Activated CD4-positive, alpha-beta T cell treated with anti-CD3 and anti-CD28 coated beads for 4 hours (primary cell): ENCODE measurements around the gene CIDEC.
"Not testable (repeated sequence)": the region's sequence is repeated elsewhere in the genome, so short reads cannot be mapped to it uniquely, and the experiment has no call there.

Source experiments
- DNase-seq, 2 donors: peaks; one replicate each; pipeline ENCODE4 v3.0.0-alpha.2; 2020

The CIDEC gene

DNA sequence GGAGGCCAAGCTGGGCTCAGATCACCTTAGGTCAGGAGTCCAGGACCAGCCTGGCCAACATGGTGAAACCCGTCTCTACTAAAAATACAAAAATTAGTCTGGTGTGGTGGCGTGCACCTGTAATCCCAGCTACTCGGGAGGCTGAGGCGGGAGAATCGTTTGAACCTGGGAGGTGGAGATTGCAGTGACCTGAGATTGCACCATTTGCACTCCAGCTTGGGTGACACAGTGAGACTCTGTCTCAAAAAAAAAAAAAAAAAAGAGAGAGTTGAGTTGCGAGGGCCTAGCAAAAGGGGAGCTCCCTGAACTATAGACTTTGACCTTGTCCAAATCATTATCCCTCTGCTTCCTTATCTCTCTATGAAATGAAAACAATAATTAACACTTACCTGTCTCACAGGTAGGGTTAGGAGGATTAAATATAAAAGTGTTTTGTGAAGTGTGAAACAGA, 20.9 kb upstream of the CIDEC start:
- not testable (repeated sequence) for DNase-seq

- no peak for DNase-seq
Measured at GRCh38 chr3:9899289-9899791, 19.3 kb upstream of the CIDEC start.

DNA sequence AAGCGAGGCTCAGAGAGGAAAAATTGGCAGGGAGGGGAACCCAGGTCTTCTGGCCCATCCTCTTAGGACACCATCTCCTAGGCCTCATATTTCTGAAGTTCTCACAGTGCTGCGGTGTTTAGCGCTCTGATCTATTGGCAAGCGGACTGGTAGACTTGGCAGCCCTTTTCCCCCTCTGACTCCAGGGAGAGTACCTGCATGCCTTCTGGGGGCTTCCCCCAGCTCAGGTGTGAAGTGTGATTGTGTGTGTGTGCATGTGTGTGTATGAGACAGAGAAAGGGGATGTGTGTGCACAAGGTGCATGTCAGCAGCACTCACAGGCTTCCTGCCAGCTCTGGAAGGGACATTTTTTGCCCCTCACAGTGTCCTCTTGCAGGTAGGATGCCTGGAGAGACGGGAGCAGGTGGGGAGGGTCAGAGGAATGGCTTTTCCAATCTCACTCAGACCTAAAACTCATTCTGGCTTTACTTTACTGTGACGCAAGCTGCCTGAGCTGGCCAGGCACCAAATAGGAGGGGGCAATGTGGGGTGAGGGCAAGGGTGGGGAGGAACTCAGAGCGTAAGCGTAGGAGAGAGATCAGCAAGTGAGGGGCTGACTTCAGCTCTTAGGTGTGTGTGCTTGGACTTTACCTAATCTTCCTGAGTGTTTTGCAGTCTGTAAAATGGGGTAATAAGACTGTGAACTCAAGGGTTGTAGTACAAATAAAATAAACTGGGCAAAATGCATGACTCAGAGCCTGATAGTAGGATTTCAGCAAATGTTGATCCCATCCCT, 18.6 kb upstream of the CIDEC start:
- DNase-seq: no peak

DNA sequence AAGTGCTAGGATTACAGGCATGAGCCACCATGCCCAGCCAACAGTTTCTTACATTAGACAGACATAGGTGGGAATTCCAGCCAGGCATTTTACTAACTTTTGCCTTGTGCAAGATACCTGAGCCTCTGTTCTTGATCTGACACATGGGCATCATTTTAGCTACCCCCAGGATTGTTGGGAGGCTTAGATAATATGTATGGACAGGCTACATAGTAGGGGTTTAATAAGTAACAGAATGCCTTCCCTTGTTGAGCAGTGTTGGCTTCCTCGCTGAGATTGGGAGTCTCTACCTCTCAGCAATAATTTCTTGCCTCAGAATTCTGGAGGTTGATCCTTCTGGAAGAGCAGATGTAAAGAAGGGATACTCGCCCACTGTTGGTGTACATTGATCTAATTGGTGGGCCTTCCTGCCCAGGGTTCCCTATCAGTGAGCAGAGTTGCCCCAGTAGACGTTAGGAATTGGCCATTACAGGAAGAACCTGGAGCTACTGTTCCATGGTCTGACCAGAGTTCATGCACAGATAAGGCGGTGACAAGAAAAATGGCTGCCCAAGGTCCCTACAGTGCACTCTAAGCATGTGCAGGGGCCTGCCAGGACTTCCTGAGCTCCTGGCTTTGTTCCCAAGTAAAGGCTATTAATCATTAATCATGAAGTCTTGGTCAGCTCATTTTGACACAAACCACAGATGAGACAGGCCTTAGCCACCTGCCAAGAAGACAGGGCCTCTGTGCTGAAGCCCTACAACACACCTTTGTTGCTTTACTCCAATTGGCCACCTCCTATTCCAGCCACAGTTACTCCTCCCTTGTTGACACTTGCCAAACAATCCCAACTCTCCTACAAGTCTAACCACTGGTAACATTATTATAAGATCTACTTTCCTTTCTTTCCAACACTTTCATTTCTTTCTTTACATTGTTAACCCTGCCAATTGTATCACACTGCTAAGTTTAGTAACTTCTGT, 17.6 kb upstream of the CIDEC start:
- DNase-seq: no peak

DNA sequence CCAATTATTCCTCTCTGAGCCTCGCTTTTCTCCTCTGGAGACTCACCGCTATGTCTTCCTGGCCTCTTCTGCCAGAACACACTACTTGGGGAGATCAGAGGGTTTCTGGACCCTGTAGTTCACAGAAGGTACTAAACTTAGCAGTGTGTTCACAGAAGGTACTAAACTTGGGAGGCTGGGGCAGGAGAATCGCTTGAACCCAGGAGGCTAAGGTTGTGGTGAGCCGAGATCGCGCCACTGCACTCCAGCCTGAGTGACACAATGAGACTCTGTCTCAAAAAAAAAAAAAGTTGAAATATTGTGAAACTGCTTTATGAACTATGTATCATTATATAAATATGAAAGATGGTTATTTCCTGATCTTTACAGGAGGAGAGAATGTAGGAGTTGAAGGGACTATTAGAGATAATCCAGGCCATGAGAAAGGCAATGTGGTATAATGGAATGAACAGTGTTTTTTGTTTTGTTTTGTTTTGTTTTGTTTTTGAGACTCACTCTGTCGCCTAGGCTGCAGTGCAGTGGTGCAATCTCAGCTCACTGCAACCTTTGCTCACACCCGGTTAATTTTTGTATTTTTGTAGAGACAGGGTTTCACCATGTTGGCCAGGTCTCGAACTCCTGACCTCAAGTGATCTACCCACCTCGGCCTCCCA, 16.8 kb upstream of the CIDEC start:
- not testable (repeated sequence) for DNase-seq

- not testable (repeated sequence) for DNase-seq
Measured at GRCh38 chr3:9895715-9896114, 15.7 kb upstream of the CIDEC start.

GRCh38 chr3:9893739-9894138, 13.7 kb upstream of the CIDEC start:
- DNase-seq: no peak

GRCh38 chr3:9891072-9891622, 11.1 kb upstream of the CIDEC start:
- DNase-seq: no peak

GRCh38 chr3:9890249-9891071, 10.4 kb upstream of the CIDEC start, which contains the start of gene JAGN1:
Gene JAGN1, plus strand, starts transcription at chr3:9890610. Its CDS starts 113 bp downstream, at chr3:9890723.
- DNase-seq: peak; percentile 91 to 95

GRCh38 chr3:9889405-9889804, 9.4 kb upstream of the CIDEC start:
- no peak for DNase-seq

DNA sequence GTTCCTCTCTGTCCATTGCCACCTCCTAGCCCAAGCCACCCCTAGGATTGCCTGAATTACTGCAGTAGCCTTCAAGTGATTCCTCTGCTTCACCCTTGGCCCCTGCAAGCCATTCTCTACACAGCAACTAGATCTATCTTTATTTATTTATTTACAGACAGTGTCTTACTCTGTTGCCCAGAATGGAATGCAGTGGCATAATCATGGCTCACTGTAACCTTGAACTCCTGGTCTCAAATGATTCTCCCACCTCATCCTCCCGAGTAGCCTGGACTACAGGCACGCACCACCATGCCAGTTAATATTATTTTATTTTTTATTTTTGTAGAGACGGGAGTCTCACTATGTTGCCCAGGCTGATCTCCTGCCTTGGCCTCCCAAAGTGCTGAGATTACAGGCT, 8.5 kb upstream of the CIDEC start:
- DNase-seq: no peak

DNA sequence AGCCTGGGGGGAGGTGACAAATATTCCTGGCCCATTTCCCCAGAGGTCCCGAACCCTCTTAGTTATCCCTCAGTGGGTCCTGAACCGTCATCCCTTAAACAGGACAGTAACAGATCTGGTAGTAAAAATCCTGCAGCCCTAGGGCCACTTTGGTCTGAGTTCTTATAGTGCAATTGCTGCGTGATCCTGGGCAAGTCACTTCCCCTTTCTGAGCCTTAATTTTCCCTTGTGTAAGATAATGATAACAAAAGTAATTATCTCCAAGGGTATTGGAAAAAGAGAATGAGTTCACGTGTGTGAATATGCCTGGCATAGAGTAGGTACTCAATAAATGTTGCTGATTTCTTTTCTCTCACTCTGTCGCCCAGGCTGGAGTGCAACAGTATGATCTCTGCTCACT, 7.4 kb upstream of the CIDEC start:
- no peak for DNase-seq

DNA sequence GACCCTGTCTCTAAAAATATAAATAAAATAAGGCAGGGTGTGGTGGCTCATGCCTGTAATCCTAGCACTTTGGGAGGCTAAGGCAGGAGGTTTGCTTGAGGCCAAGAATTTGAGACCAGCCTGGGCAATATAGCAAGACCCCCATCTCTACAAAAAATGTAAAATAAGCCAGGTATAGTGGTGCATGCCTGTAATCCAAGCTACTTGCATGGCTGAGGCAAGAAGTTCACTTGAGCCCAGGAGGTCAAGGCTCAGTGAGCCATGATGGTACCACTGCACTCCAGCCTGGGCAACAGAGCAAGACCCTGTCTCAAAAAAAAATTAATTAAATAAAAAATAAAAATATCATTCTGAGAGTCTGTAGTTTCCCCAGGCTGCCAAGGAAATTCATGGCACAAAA, 6.3 kb upstream of the CIDEC start:
- DNase-seq: no peak

DNA sequence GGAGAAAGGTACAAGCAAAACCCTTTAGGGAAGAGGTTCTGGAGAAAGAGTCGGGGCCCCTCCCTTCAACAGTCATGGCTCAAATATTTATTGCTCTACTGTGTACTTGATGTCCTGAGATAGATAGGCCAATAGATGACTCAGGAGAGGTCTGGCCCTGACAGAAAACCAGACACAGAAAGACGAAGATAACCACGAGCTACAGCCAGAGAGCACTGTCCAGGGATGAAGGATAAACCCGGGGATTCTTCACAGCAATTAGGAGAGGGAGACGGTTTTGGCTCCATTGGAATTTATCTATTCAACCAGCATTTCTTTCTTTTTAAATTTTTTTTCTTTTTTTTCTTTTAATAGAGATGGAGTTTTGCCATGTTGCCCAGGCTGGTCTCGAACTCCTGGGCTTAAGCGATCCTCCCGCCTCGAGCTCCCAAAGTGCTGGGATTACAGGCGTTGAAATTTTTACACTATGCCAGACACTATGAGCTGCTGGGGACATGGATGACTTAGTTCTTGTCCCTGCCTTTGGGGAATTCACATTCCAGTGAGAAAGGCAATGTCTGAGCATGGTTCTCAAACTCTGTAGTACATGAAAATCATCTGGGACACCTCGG, 4.6 kb upstream of the CIDEC start:
- DNase-seq: no peak

- DNase-seq: no peak
Measured at GRCh38 chr3:9883706-9884554, 3.9 kb upstream of the CIDEC start.

- no peak for DNase-seq
Measured at GRCh38 chr3:9881441-9881840, 1.4 kb upstream of the CIDEC start.

DNA sequence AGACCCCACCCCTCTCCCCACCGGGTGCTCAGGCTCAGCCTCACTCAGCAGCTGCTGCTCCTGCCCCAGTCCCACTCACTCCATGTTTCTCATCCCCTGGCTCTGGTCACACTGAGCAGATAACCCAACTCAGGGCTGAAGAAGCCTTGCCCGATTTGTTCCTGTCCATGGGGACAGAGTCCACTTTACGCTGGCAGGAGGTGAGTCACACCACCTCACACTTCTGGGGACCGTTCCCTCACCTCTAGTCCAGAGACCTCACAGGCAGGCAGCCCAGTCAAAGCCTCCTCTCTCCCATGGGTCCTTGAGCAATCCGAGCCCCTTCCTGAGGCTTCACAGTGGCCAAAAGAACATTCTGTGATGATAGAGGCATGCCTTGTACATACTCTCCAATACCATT, 1.4 kb downstream of the CIDEC start:
- no peak for DNase-seq

- DNase-seq: peak in 1 of 2 donors; percentile 20
Measured at GRCh38 chr3:9876991-9877390, 3.1 kb downstream of the CIDEC start.

DNA sequence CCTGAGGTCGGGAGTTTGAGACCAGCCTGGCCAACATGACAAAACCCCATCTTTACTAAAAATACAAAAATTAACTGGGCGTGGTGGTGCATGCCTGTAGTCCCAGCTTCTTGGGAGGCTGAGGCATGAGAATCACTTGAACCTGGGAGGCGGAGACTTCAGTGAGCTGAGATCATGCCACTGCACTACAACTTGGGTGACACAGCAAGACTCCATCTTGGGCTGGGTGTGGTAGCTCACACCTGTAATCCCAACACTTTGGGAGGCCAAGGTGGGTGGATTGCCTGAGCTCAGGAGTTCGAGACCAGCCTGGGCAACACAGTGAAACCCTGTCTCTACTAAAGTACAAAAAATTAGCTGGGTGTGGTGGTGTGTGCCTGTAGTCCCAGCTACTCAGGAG, 3.8 kb downstream of the CIDEC start:
- not testable (repeated sequence) for DNase-seq

- DNase-seq: no peak
Measured at GRCh38 chr3:9875448-9875847, 4.6 kb downstream of the CIDEC start.
